GM12878 (cell line): ENCODE measurements around the gene RSPH9. TPM values are rescaled to one million over a fixed set of nuclear protein-coding genes. Genes with fewer than 3 reads are reported as not detected.

Experiments used
- CHD4 ChIP-seq: fragments of 200-600 bp; sonication (generic); IDR thresholded peaks from 2 replicates; pipeline ENCODE4 v1.6.1; 2016; ENCODE audit warnings: mild to moderate bottlenecking
- HCFC1 ChIP-seq: fragments of 150-350 bp; IDR thresholded peaks from 2 replicates; pipeline ENCODE4 v1.6.1; 2014; ENCODE audit warnings: low read length
- LARP7 ChIP-seq: fragments of 450-650 bp; IDR thresholded peaks from 2 replicates; pipeline ENCODE4 v1.6.1; 2017; ENCODE audit warnings: mild to moderate bottlenecking
- PML ChIP-seq: IDR thresholded peaks from 2 replicates; pipeline ENCODE4 v1.6.1; 2012; ENCODE audit warnings: low read length, inconsistent platforms
- POU2F2 ChIP-seq: IDR thresholded peaks from 3 replicates; pipeline ENCODE4 v1.6.1; 2011; ENCODE audit warnings: low read depth, mild to moderate bottlenecking, low read length, borderline replicate concordance
- RELA ChIP-seq: fragments of 450-650 bp; IDR thresholded peaks from 2 replicates; pipeline ENCODE4 v1.8.0; 2014; ENCODE audit warnings: borderline replicate concordance; ENCODE audit not compliant: partially characterized antibody
- polyA plus RNA-seq, 11 experiments: library from polyadenylated mRNA; depleted of rRNA in 4 of 11; unstranded in 6 of 11; stranded (reverse) in 5 of 11; fragments of >200 nt; fragmentation: Nextera tagmentation in 4 of 11; fragmentation: Illumina TruSeq in 1 of 11; extraction: Ambion mirVana in 4 of 11; extraction: Trizol in 1 of 11; gene quantifications; 1 replicate in 1 of 11; 2 replicates in 10 of 11; pipeline versions ENCODE4 v1.2.1 to v1.2.3, GENCODE V29; 2011 to 2016; ENCODE audit warnings: inconsistent platforms in 2 of 11, missing spikeins in 2 of 11, low read depth in 1 of 11
- total RNA-seq, 4 experiments: library from RNA; depleted of rRNA in 3 of 4; stranded (reverse); fragments of >200 nt in 3 of 4; fragmentation: Illumina TruSeq in 1 of 4; extraction: Trizol in 1 of 4; gene quantifications; 2 replicates each; pipeline versions ENCODE4 v1.2.1 to v1.2.3, GENCODE V29; 2013 to 2021
- TF ChIP-seq, protein P1 (sequence below): fragments of 450-650 bp; IDR thresholded peaks from 2 replicates; pipeline ENCODE4 v1.6.1; 2017; ENCODE audit warnings: mild to moderate bottlenecking, moderate library complexity
- TF ChIP-seq, protein P2 (sequence below): fragments of 150-350 bp; IDR thresholded peaks from 2 replicates; pipeline ENCODE4 v1.6.1; 2016; ENCODE audit warnings: low read depth, low read length

Gene RSPH9
- total and polyA plus RNA-seq, 10 of the 15 experiments (the other 5 are each of a cell fraction or from before 2014, with no cell fraction given) = 0.26 to 0.63 (median 0.36) TPM; not detected in 6

DNA sequence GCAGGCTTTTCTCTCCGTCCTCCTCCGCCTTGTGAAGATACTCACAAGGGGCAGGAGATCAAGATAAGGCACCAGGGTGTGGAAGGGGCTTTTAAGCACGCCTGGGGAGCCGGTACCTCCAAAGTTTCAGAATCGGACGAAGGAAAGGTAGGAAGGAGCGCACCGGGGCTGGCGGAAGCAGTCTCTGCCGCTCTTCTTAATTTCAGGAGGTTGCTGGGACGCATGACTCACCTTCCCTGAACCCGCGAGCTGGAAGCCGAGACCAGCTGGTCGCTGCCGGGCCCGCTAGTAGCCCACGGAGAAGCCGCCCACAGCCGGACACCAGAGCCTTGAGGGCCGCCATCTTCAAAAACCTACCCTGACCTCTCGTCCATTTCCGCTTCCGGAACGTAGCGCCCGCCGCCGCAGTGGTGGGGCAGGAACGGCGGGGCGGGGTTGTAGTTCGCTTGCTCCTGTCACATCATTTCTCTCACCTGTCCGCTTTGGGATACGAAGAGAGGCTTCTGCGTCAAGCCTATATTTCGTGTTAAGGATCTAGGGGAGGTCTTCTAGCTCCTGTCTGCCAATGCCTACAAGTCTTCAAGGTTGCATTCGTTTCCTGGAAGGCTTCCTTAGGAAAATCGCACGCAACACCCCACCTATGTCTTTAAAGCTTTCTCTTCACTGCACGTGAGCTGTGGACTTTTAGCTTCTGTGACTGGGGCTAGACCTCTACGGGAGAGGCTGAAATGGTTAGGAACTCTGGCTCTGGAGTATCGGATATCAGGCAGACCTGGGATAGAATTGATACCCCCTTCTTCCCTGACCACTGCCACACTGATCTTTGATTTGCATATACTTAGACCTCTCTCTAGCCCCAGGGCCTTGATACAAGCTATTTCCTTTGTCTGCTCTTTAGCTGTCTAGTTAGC lies 42.9 kb downstream of the RSPH9 start, which contains the start of gene MRPS18A (continued):
- TF ChIP-seq CHD4 (no peak), LARP7 (no peak), RELA (peak; percentile 32), PML (peak; percentile 69; the same call in 1 of the 2 replicates), HCFC1 (peak; percentile 63), POU2F2 (0 out of 3 replicates have a peak, but pooled peaks have one; percentile 36)
- TF ChIP-seq, protein P1, sequence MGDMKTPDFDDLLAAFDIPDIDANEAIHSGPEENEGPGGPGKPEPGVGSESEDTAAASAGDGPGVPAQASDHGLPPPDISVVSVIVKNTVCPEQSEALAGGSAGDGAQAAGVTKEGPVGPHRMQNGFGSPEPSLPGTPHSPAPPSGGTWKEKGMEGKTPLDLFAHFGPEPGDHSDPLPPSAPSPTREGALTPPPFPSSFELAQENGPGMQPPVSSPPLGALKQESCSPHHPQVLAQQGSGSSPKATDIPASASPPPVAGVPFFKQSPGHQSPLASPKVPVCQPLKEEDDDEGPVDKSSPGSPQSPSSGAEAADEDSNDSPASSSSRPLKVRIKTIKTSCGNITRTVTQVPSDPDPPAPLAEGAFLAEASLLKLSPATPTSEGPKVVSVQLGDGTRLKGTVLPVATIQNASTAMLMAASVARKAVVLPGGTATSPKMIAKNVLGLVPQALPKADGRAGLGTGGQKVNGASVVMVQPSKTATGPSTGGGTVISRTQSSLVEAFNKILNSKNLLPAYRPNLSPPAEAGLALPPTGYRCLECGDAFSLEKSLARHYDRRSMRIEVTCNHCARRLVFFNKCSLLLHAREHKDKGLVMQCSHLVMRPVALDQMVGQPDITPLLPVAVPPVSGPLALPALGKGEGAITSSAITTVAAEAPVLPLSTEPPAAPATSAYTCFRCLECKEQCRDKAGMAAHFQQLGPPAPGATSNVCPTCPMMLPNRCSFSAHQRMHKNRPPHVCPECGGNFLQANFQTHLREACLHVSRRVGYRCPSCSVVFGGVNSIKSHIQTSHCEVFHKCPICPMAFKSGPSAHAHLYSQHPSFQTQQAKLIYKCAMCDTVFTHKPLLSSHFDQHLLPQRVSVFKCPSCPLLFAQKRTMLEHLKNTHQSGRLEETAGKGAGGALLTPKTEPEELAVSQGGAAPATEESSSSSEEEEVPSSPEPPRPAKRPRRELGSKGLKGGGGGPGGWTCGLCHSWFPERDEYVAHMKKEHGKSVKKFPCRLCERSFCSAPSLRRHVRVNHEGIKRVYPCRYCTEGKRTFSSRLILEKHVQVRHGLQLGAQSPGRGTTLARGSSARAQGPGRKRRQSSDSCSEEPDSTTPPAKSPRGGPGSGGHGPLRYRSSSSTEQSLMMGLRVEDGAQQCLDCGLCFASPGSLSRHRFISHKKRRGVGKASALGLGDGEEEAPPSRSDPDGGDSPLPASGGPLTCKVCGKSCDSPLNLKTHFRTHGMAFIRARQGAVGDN = peak; percentile 70
- TF ChIP-seq, protein P2, sequence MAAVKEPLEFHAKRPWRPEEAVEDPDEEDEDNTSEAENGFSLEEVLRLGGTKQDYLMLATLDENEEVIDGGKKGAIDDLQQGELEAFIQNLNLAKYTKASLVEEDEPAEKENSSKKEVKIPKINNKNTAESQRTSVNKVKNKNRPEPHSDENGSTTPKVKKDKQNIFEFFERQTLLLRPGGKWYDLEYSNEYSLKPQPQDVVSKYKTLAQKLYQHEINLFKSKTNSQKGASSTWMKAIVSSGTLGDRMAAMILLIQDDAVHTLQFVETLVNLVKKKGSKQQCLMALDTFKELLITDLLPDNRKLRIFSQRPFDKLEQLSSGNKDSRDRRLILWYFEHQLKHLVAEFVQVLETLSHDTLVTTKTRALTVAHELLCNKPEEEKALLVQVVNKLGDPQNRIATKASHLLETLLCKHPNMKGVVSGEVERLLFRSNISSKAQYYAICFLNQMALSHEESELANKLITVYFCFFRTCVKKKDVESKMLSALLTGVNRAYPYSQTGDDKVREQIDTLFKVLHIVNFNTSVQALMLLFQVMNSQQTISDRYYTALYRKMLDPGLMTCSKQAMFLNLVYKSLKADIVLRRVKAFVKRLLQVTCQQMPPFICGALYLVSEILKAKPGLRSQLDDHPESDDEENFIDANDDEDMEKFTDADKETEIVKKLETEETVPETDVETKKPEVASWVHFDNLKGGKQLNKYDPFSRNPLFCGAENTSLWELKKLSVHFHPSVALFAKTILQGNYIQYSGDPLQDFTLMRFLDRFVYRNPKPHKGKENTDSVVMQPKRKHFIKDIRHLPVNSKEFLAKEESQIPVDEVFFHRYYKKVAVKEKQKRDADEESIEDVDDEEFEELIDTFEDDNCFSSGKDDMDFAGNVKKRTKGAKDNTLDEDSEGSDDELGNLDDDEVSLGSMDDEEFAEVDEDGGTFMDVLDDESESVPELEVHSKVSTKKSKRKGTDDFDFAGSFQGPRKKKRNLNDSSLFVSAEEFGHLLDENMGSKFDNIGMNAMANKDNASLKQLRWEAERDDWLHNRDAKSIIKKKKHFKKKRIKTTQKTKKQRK = no peak
